Kidney (tissue), 14 donors: Measurements from ENCODE around the gene SERPINE2. TPM values are rescaled to one million over a fixed set of nuclear protein-coding genes. Genes with fewer than 3 reads are reported as not detected.

Experiments used
- DNase-seq, 5 donors: peaks; one replicate each; pipeline ENCODE4 v3.0.0-alpha.2; 2013 to 2020
- FAIRE-seq: peaks from 2 replicates; lab custom pipeline; 2012; peaks lifted over from hg19 to GRCh38; lab: Jason Lieb, UNC
- H3K27ac ChIP-seq, 2 donors: one replicate each; pipeline ENCODE4 v1.7.0; 2013; ENCODE audit warnings: low read depth in 2 of 2, low read length in 2 of 2, inconsistent platforms in 1 of 2
- H3K27me3 ChIP-seq: one replicate; pipeline ENCODE4 v1.7.1; 2013; ENCODE audit warnings: low read length, inconsistent platforms; ENCODE audit not compliant: control insufficient read depth, insufficient read depth
- H3K36me3 ChIP-seq, 3 donors: one replicate each; pipeline versions ENCODE4 v1.7.0 to v1.7.1; 2013; ENCODE audit warnings: low read length in 3 of 3, control low read depth in 1 of 3, inconsistent platforms in 1 of 3; ENCODE audit not compliant: insufficient read depth in 3 of 3, control insufficient read depth in 2 of 3
- H3K4me1 ChIP-seq, 3 donors: one replicate each; pipeline versions ENCODE4 v1.7.0 to v1.7.1; 2013; ENCODE audit warnings: low read length in 3 of 3, inconsistent platforms in 1 of 3, low read depth in 1 of 3; ENCODE audit not compliant: control insufficient read depth in 2 of 3, insufficient read depth in 2 of 3
- H3K4me3 ChIP-seq, 3 donors: one replicate each; pipeline versions ENCODE4 v1.7.0 to v1.8.1; 2013; ENCODE audit warnings: low read length in 3 of 3, control low read depth in 1 of 3, inconsistent platforms in 1 of 3
- H3K9ac ChIP-seq, 3 donors: one replicate each; pipeline versions ENCODE4 v1.7.0 to v1.7.1; 2013; ENCODE audit warnings: low read length in 3 of 3, control low read depth in 1 of 3, inconsistent platforms in 1 of 3
- H3K9me3 ChIP-seq, 3 donors: one replicate each; pipeline versions ENCODE4 v1.7.0 to v1.7.1; 2013; ENCODE audit warnings: low read length in 3 of 3, control low read depth in 1 of 3, inconsistent platforms in 1 of 3; ENCODE audit not compliant: control insufficient read depth in 2 of 3, insufficient read depth in 1 of 3
- intact Hi-C: fragments of 100-400 bp; cut with DNase I; formaldehyde crosslinking; loops from one replicate; pipeline ENCODE4 v1.11.1; 2022
- polyA plus RNA-seq: library from polyadenylated mRNA; stranded (reverse); fragments of 350-450 nt; fragmentation: Illumina TruSeq; extraction: RNeasy Lipid Tissue Mini Kit (QIAGEN cat#74804); gene quantifications from one replicate; pipeline ENCODE4 v1.2.3, GENCODE V29; 2014; ENCODE audit warnings: low read depth, low replicate concordance; ENCODE audit not compliant: insufficient read depth
- total RNA-seq: library from RNA; stranded (reverse); fragmentation: NEBNext Ultra II Directional; extraction: Animal tissue kit (Norgen Biotek cat#: 25700); gene quantifications from one replicate; pipeline ENCODE4 v1.2.1, GENCODE V29; 2021
- TF ChIP-seq, protein P1 (sequence below): IDR thresholded peaks from 3 replicates; pipeline ENCODE4 v1.5.1; 2012; ENCODE audit warnings: mild to moderate bottlenecking, moderate library complexity, borderline replicate concordance; ENCODE audit not compliant: insufficient read depth; ENCODE audit errors: extremely low read depth
- donor health status: control.
- donor health status: control.
- donor health status: control.
- donor health status: control.
- donor health status: control.
- donor health status: DM: yes; HTN: yes; CAD: no.
- donor health status: Normal renal cell carcinoma (clear cell type).

Gene SERPINE2
- total and polyA plus RNA-seq, 2 donors from 2014 or later: 27.3 to 29.2 TPM

DNA sequence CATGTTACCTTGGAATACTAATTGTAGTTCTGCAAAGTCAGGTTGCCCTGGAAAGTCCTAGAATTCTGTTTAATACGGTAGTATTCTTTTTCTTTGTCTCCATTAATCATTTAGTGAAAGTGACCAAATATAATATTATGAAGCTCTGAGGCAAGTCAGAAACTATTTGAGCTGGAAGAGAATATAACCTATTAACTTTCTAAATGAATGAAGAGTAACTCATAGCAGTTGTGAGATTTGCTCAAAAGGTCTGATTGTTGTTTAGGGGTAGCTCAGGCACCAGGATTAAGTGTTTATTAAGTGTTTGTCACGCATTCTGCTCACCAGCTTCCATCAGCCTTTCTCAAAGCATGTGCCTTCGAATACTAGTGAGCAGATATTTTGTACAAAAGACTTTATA, 46.7 kb upstream of the SERPINE2 start:
- Histone ChIP-seq H3K36me3 (no peaks in the 10 kb centered on the region), H3K4me3 (no peak overlapping the region), H3K27ac (no peak overlapping the region), H3K9ac (no peak overlapping the region), H3K9me3 (no peaks in the 10 kb centered on the region), H3K27me3 (no peaks in the 10 kb centered on the region), H3K4me1 (no peaks in the 10 kb centered on the region)
- intact Hi-C loops: no loop called here
- DNase-seq (peak in 1 of 5 donors; percentile 10), FAIRE-seq (no peak)
- TF ChIP-seq, protein P1, sequence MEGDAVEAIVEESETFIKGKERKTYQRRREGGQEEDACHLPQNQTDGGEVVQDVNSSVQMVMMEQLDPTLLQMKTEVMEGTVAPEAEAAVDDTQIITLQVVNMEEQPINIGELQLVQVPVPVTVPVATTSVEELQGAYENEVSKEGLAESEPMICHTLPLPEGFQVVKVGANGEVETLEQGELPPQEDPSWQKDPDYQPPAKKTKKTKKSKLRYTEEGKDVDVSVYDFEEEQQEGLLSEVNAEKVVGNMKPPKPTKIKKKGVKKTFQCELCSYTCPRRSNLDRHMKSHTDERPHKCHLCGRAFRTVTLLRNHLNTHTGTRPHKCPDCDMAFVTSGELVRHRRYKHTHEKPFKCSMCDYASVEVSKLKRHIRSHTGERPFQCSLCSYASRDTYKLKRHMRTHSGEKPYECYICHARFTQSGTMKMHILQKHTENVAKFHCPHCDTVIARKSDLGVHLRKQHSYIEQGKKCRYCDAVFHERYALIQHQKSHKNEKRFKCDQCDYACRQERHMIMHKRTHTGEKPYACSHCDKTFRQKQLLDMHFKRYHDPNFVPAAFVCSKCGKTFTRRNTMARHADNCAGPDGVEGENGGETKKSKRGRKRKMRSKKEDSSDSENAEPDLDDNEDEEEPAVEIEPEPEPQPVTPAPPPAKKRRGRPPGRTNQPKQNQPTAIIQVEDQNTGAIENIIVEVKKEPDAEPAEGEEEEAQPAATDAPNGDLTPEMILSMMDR: no peak

- H3K36me3 ChIP-seq: no peaks in the 10 kb centered on the region
- H3K4me3 ChIP-seq: no peak overlapping the region
- DNase-seq (no peak), FAIRE-seq (no peak)
- H3K9me3 ChIP-seq: no peaks in the 10 kb centered on the region
- no peaks in the 10 kb centered on the region for H3K27me3 ChIP-seq
- intact Hi-C loops: no loop called here
- H3K9ac ChIP-seq: no peak overlapping the region
- no peaks in the 10 kb centered on the region for H3K4me1 ChIP-seq
- TF ChIP-seq, protein P1: no peak
- no peak overlapping the region for H3K27ac ChIP-seq
Measured at GRCh38 chr2:224085246-224085645, 46.2 kb upstream of the SERPINE2 start.

- H3K36me3 ChIP-seq: no peaks in the 10 kb centered on the region
- no peak overlapping the region for H3K27ac ChIP-seq
- FAIRE-seq (no peak), DNase-seq (no peak)
- TF ChIP-seq, protein P1: no peak
- intact Hi-C loops: no loop called here
- H3K4me1 ChIP-seq: no peaks in the 10 kb centered on the region
- no peaks in the 10 kb centered on the region for H3K9me3 ChIP-seq
- no peak overlapping the region for H3K4me3 ChIP-seq
- no peaks in the 10 kb centered on the region for H3K27me3 ChIP-seq
- no peak overlapping the region for H3K9ac ChIP-seq
Measured at GRCh38 chr2:224084266-224084892, 45.3 kb upstream of the SERPINE2 start.

- H3K4me3 ChIP-seq: no peak overlapping the region
- TF ChIP-seq, protein P1: no peak
- no peaks in the 10 kb centered on the region for H3K36me3 ChIP-seq
- H3K9ac ChIP-seq: no peak overlapping the region
- H3K9me3 ChIP-seq: no peaks in the 10 kb centered on the region
- H3K27me3 ChIP-seq: no peaks in the 10 kb centered on the region
- intact Hi-C loops: no loop called here
- DNase-seq: peak in 2 of 5 donors; percentile 44 to 59
- H3K27ac ChIP-seq: no peak overlapping the region
- no peaks in the 10 kb centered on the region for H3K4me1 ChIP-seq
- no peak for FAIRE-seq
Measured at GRCh38 chr2:224083638-224084037, 44.6 kb upstream of the SERPINE2 start.
